WTC11 (cell line): ENCODE measurements around the gene CYP26A1. TPM values are rescaled to one million over a fixed set of nuclear protein-coding genes. Genes with fewer than 3 reads are reported as not detected.

Experiments used
- ATAC-seq: fragments of 200-7000 bp; cut with Tn5 transposase; 2 replicates; pipeline ENCODE4 v1.10.0; 2021; ENCODE audit warnings: mild to moderate bottlenecking, moderate library complexity
- CTCF ChIA-PET: fragments of 300-600 bp; sonication (Branson Sonifier 250); formaldehyde crosslinking; loops from one replicate; lab custom pipeline; 2021; ENCODE audit warnings: antibody characterized with exemption; lab: Charles Lee
- POLR2A ChIA-PET: fragments of 350-600 bp; sonication (Branson Sonifier 250); formaldehyde crosslinking; loops from one replicate; lab custom pipeline; 2021; ENCODE audit warnings: antibody characterized with exemption; lab: Charles Lee
- DNase-seq: peaks from one replicate; pipeline ENCODE4 v3.0.0; 2021; ENCODE audit warnings: low spot score
- H3K27ac Mint-ChIP-seq: 2 replicates; pipeline ENCODE4 v1.8.0; 2021; ENCODE audit warnings: mixed read lengths
- H3K27me3 Mint-ChIP-seq: 2 replicates; pipeline ENCODE4 v1.8.0; 2021; ENCODE audit warnings: low read depth, mild to moderate bottlenecking, moderate library complexity, mixed read lengths
- H3K36me3 Mint-ChIP-seq: 2 replicates; pipeline ENCODE4 v1.8.0; 2021; ENCODE audit warnings: mixed read lengths
- H3K4me1 Mint-ChIP-seq: 2 replicates; pipeline ENCODE4 v1.8.0; 2022; ENCODE audit warnings: mixed read lengths
- H3K4me3 Mint-ChIP-seq: 2 replicates; pipeline ENCODE4 v1.8.0; 2021; ENCODE audit warnings: mild to moderate bottlenecking, moderate library complexity, mixed read lengths
- H3K9me3 Mint-ChIP-seq: 2 replicates; pipeline ENCODE4 v1.8.0; 2021; ENCODE audit warnings: mixed read lengths
- AFF4 ChIP-seq: sonication (generic); formaldehyde crosslinking; IDR thresholded peaks from 2 replicates; pipeline ENCODE4 v1.8.1; 2023; ENCODE audit warnings: mild to moderate bottlenecking, missing genetic modification reagents, borderline replicate concordance
- ATF1 ChIP-seq: sonication (generic); formaldehyde crosslinking; IDR thresholded peaks from 2 replicates; pipeline ENCODE4 v1.8.1; 2023; ENCODE audit warnings: mild to moderate bottlenecking, moderate library complexity, missing genetic modification reagents
- E2F5 ChIP-seq: sonication (generic); formaldehyde crosslinking; IDR thresholded peaks from 2 replicates; pipeline ENCODE4 v1.8.1; 2022; ENCODE audit warnings: mild to moderate bottlenecking, moderate library complexity, missing genetic modification reagents
- ELF4 ChIP-seq: sonication (generic); formaldehyde crosslinking; IDR thresholded peaks from 2 replicates; pipeline ENCODE4 v1.8.1; 2022; ENCODE audit warnings: low read depth, mild to moderate bottlenecking, moderate library complexity, missing genetic modification reagents
- ETV6 ChIP-seq: sonication (generic); formaldehyde crosslinking; IDR thresholded peaks from 2 replicates; pipeline ENCODE4 v1.8.1; 2022; ENCODE audit warnings: mild to moderate bottlenecking, missing genetic modification reagents
- FOXJ3 ChIP-seq: sonication (generic); formaldehyde crosslinking; IDR thresholded peaks from 2 replicates; pipeline ENCODE4 v1.9.0; 2021; ENCODE audit warnings: missing genetic modification reagents, mild to moderate bottlenecking, borderline replicate concordance
- FOXP1 ChIP-seq: sonication (generic); formaldehyde crosslinking; IDR thresholded peaks from 2 replicates; pipeline ENCODE4 v1.8.0; 2022; ENCODE audit warnings: missing genetic modification reagents, mild to moderate bottlenecking, moderate library complexity, borderline replicate concordance
- GABPB1 ChIP-seq: sonication (generic); formaldehyde crosslinking; IDR thresholded peaks from 2 replicates; pipeline ENCODE4 v1.8.1; 2023; ENCODE audit warnings: mild to moderate bottlenecking, missing genetic modification reagents
- GTF2I ChIP-seq: fragments of 250-450 bp; sonication (Bioruptor Pico); conservative IDR thresholded peaks from 2 replicates; pipeline ENCODE4 v1.4.0; 2021; ENCODE audit warnings: mild to moderate bottlenecking
- HMGXB4 ChIP-seq: sonication (generic); formaldehyde crosslinking; IDR thresholded peaks from 2 replicates; pipeline ENCODE4 v1.8.1; 2023; ENCODE audit warnings: mild to moderate bottlenecking, moderate library complexity, missing genetic modification reagents
- NFATC4 ChIP-seq: fragments of 250-450 bp; sonication (Bioruptor Pico); IDR thresholded peaks from 2 replicates; pipeline ENCODE4 v1.9.0; 2021; ENCODE audit warnings: mild to moderate bottlenecking
- OVOL2 ChIP-seq: fragments of 250-450 bp; sonication (Bioruptor Pico); IDR thresholded peaks from 2 replicates; pipeline ENCODE4 v1.9.0; 2021; ENCODE audit warnings: mild to moderate bottlenecking, borderline replicate concordance
- SMAD4 ChIP-seq: sonication (generic); formaldehyde crosslinking; IDR thresholded peaks from 2 replicates; pipeline ENCODE4 v1.8.0; 2022; ENCODE audit warnings: mild to moderate bottlenecking, missing genetic modification reagents
- SOX15 ChIP-seq: fragments of 250-450 bp; sonication (Bioruptor Pico); IDR thresholded peaks from 2 replicates; pipeline ENCODE4 v1.9.0; 2021; ENCODE audit warnings: mild to moderate bottlenecking
- SP1 ChIP-seq: sonication (generic); formaldehyde crosslinking; conservative IDR thresholded peaks from 2 replicates; pipeline ENCODE4 v1.8.1; 2022; ENCODE audit warnings: missing genetic modification reagents
- TP53 ChIP-seq: sonication (generic); formaldehyde crosslinking; IDR thresholded peaks from 2 replicates; pipeline ENCODE4 v1.8.1; 2023; ENCODE audit warnings: mild to moderate bottlenecking, missing genetic modification reagents
- ZNF138 ChIP-seq: sonication (generic); formaldehyde crosslinking; conservative IDR thresholded peaks from 2 replicates; pipeline ENCODE4 v1.8.1; 2022; ENCODE audit warnings: mild to moderate bottlenecking, moderate library complexity, missing genetic modification reagents
- ZNF281 ChIP-seq: sonication (generic); formaldehyde crosslinking; IDR thresholded peaks from 2 replicates; pipeline ENCODE4 v1.8.0; 2023; ENCODE audit warnings: mild to moderate bottlenecking, missing genetic modification reagents
- ZNF423 ChIP-seq: fragments of 250-450 bp; sonication (Bioruptor Pico); IDR thresholded peaks from 2 replicates; pipeline ENCODE4 v2.1.2; 2022; ENCODE audit warnings: mild to moderate bottlenecking, moderate library complexity
- total RNA-seq: library from RNA; stranded (reverse); gene quantifications from 3 replicates; pipeline ENCODE4 v1.2.3, GENCODE V29; 2021

Gene CYP26A1
- total RNA-seq, 1 experiment from 2014 or later: 3.4 TPM

GRCh38 chr10:93062514-93063143 is 11.1 kb upstream of the CYP26A1 start (continued):
- peak; percentile 34; the same call in 1 of the 2 replicates for TF ChIP-seq ZNF423 (CRISPR knock-in tag)
- no peak for TF ChIP-seq OVOL2 (CRISPR knock-in tag)
- no peak for TF ChIP-seq ELF4
- TF ChIP-seq SOX15 (CRISPR knock-in tag): no peak
- TF ChIP-seq ETV6: peak; percentile 25
- TF ChIP-seq FOXJ3 (CRISPR knock-in tag): no peak
- TF ChIP-seq TP53: peak; percentile 94
- TF ChIP-seq ZNF281 (CRISPR knock-in tag): 0 out of 2 replicates have a peak, but pooled peaks have one; percentile 45
- peak; percentile 54; the same call in 1 of the 2 replicates for TF ChIP-seq AFF4 (CRISPR knock-in tag)
- peak; percentile 87 for TF ChIP-seq ZNF138 (CRISPR knock-in tag)
- no peak for TF ChIP-seq GTF2I (CRISPR knock-in tag)
- TF ChIP-seq HMGXB4 (CRISPR knock-in tag): no peak; the same call in 1 of the 2 replicates
- peak; percentile 65 for TF ChIP-seq SP1 (CRISPR knock-in tag)

- H3K9me3 Mint-ChIP-seq: no peaks in the 10 kb centered on the region
- no peaks in the 10 kb centered on the region; the same call in 1 of the 2 replicates for H3K36me3 Mint-ChIP-seq
- H3K27ac Mint-ChIP-seq: no peak overlapping the region
- ChIA-PET POLR2A (interaction anchor here (0.8 kb wide), 1 partner anchor 10 kb away, joined by 3 read pairs; the partner anchor contains the start of gene CYP26A1), CTCF (interaction anchor here (0.7 to 9.8 kb wide), 8 partner anchors 11 to 313 kb away, joined by 3 to 106 read pairs (median 4); partner anchors contain the start of gene CYP26A1)
- TF ChIP-seq GABPB1 (no peak), E2F5 (CRISPR knock-in tag) (no peak), FOXP1 (CRISPR knock-in tag) (no peak), NFATC4 (CRISPR knock-in tag) (no peak), SP1 (CRISPR knock-in tag) (no peak; the same call in 1 of the 2 replicates), ATF1 (CRISPR knock-in tag) (no peak), SMAD4 (CRISPR knock-in tag) (no peak), ETV6 (peak; percentile 6; the same call in 1 of the 2 replicates)
- H3K4me1 Mint-ChIP-seq: peaks cover 49% of the 10 kb centered on the region
- peak overlapping the region; percentile 50 for H3K4me3 Mint-ChIP-seq
- peaks cover 99% of the 10 kb centered on the region for H3K27me3 Mint-ChIP-seq
- ATAC-seq: no peak
- no peak for DNase-seq
These were observed 10.3 kb upstream of the CYP26A1 start for GRCh38 chr10:93063144-93063976.
